ENCODE measurements around the gene DSCAML1.

Gene DSCAML1

DNA sequence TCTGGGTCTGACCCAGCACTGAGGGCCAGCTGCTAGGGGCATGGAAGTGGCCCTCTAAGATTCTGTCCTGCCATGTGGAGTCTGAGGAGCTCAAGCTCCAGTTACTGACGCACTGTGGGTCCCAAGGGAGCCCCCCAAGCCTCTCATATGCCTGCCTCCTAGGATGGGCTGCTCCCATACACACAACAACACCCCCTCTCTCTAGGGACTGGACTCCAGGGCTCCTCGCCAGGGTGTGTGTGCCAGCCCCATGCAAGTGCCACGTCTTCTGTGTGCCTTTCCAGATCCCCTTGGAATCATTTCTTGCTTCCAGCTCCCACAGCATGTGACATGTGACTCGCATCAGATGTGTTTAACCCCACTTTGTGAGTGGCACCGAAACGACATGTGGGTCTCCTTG lies 234.9 kb downstream of the DSCAML1 start:
- no peak for DNase-seq (ENCODE audit: low read depth in 1 of 2, low spot score in 1 of 2)

GRCh38 chr11:117560780-117561530 lies 236.1 kb downstream of the DSCAML1 start:
- no peak for DNase-seq (ENCODE audit: low read depth in 1 of 2, low spot score in 1 of 2)

DNA sequence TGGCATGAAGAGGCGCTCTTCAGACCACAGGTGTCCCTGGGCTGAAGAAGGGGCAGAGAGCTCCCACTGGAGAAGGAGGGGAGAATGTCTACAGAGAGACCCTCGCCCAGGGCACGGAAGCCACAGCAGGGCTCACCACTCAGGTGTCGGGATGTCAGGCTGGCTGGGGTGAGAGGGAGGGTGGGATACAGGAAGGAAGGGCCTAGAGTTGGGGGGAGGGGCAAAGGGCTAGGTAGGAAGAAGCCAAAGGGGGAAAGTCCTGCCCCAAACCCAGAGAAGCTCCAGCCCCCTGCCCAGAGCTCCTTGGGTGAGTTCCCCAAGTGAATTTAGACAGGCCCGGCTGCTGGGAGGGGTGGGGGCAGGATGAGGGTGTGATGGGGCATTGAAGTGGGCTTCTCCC lies 237.3 kb downstream of the DSCAML1 start:
- DNase-seq (ENCODE audit: low read depth in 1 of 2, low spot score in 1 of 2), result no peak

DNA sequence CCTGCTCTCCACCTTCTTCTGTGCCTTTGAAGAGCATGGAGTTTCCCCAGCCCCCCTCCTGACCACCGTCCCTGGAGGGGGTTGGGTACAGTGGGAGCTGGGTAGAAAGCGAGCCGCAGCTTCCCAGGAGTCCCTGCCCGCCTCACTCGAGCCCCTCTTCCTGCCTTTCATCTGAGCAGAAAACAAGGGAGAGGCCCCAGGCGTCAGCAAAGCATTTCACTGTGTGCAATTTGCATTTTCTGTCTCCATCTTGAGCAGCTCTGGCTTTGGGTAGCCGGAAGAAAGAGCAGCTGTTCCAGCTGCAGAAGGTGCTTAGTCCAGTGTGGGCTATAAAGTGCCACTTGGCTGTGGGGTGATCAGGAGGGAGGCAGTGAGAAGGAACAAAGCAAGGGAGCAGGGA lies 239.7 kb downstream of the DSCAML1 start:
- DNase-seq (ENCODE audit: low read depth in 1 of 2, low spot score in 1 of 2), result no peak

- DNase-seq (ENCODE audit: low read depth in 1 of 2, low spot score in 1 of 2), result no peak
Observed at GRCh38 chr11:117554601-117555333, 242.2 kb downstream of the DSCAML1 start.

DNA sequence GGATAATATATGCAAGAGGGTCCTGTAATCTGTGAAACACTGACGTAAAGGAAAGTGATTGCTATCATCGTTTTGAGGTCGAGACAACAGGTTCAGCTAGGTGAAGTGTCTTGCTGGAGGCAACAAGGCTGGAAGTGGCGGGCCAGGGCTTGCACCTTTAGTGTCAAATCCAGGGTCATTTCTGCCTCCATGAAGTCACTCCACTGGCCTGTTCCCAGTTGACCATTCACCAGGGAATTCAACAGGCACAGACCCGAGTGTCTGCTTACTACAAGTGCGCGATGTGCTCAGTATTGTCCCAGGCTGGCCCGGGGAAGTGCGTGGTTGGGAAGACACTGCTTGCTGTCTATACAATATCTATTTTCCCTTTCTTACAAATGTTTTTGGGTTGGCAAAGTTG lies 244.4 kb downstream of the DSCAML1 start:
- DNase-seq (ENCODE audit: low read depth in 1 of 2, low spot score in 1 of 2), result no peak

DNA sequence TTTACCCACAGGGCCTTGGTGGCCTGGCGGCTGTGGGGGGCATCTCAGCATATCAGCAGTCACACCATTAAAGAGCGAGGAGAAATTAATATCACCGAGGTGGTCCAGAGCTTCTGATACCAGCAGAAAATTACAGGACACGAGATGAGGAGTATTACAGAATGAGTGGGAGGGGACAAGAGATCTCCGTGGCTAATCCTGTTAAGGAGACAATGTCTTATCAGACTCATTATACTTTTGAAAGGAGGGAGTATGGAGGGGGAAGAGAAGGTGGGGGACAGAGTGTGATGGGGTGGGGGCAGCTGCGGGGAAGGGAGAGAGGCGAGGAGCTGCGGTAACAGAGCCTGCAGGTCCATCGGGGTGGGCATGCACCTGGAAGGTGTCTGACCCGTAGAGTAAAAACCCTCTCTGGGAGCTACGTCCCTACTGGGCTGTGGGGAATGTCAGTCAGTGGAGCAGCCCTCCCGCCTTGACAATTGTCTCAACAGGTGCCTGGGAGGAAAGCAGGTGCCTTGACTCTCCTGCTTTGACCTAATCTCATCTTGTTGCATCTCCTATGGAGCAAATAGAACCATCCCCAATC lies 245.2 kb downstream of the DSCAML1 start:
- DNase-seq (ENCODE audit: low read depth in 1 of 2, low spot score in 1 of 2), result no peak

- no peak for DNase-seq (ENCODE audit: low read depth in 1 of 2, low spot score in 1 of 2)
Observed at GRCh38 chr11:117550466-117550865, 246.6 kb downstream of the DSCAML1 start.

DNA sequence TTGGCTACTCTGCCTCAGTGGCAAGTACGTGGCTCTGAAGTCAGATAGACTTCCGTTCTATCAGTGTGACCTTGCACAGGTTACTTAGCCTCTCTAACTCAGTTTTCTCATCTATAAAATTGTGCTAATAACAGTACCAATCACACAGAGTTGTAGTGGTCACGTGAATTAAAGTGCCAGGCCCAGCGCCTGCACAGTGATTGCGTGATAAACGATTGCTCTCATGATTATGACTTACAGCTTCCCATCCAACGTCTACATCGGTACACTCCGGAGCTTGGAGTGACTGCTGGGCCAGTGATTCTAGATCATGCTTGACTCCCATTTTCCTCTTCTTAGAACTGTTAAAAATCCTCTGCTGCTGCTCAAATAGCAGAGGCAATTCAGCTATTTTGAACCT lies 247.6 kb downstream of the DSCAML1 start:
- no peak for DNase-seq (ENCODE audit: low read depth in 1 of 2, low spot score in 1 of 2)

GRCh38 chr11:117548876-117549275 lies 248.1 kb downstream of the DSCAML1 start:
- DNase-seq (ENCODE audit: low read depth in 1 of 2, low spot score in 1 of 2), result no peak

GRCh38 chr11:117547946-117548345 lies 249.1 kb downstream of the DSCAML1 start:
- no peak for DNase-seq (ENCODE audit: low read depth in 1 of 2, low spot score in 1 of 2)

- no peak for DNase-seq (ENCODE audit: low read depth in 1 of 2, low spot score in 1 of 2)
Observed at GRCh38 chr11:117547195-117547850, 249.7 kb downstream of the DSCAML1 start.

DNA sequence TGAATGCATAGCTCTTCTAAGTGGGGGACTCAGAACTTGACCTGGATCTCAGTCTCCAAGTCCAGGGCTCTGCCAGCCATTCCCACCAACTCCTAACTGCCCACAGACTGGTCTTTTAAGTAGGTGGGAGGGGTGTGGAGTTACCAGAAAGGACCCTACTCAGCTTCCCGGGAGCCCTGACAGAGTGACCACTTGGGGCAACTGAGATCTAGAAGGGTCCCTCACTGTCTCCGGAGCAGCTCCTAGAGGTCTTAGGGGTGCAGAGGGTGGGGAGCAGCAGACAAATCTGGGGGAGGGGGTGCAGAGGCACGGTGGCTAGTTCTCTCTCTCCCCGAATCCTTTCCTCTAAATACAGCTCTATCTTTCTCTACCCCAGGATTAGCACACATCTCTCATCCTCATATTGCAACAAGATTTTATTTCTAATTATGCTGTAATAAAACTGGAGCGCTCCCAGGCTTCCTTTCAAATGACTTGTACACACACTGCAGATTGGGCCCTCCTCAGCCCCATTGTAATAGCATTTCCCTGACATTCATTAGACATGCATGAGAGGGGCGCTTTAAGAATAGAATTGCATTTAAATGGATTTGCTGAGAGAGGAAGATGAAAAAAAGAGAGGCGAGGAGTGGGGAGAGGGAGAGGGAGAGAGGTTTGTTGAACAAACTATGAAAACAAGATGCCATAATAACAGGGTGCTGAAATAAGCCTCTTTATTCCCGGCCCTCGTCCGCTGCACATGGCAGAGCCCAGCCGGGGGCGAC lies 250.4 kb downstream of the DSCAML1 start:
- DNase-seq (ENCODE audit: low read depth in 1 of 2, low spot score in 1 of 2), result no peak

DNA sequence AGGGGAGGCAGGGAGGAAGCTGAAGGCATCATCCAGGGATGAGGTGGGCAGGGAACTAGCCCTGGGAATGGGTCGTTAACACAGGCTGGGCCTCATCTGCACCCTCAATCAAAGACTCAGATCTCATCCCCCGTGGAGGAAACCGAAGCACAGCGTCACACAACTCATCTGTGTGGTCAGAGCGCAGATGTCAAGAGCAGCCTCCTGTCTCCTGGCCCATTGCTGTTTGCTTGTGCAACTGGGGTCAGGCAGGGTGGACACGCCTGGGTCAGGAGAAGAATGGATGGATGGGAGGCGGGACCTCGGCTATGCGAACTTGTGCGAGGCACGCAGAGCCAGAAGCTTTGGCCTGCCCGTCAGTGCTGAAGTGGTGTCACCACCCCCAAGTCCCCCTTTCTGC lies 251.3 kb downstream of the DSCAML1 start:
- DNase-seq (ENCODE audit: low read depth in 1 of 2, low spot score in 1 of 2), result no peak

GRCh38 chr11:117544130-117544800 lies 252.8 kb downstream of the DSCAML1 start:
- DNase-seq (ENCODE audit: low read depth in 1 of 2, low spot score in 1 of 2), result no peak

DNA sequence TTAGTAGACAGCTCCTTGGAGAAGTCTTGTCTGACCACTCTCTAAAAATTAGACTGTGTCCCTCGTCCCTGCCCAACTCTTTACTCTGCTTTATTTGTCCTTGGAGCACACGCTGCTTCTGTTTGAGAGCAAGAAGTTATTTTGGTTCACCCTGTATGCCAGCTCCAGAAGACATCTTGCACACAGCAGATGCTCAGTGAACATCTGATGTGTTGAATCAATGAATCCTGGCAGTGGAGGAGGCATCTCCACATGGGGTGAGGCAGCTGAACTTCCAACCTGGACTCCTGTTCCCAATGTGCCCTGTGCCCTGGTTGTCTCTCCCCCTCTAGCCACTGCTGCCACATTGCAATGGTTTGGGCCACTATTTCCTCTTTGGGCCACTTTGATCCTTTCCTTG lies 255.8 kb downstream of the DSCAML1 start:
- no peak for DNase-seq (ENCODE audit: low read depth in 1 of 2, low spot score in 1 of 2)

GRCh38 chr11:117538263-117539135 lies 258.5 kb downstream of the DSCAML1 start:
- DNase-seq (ENCODE audit: low read depth in 1 of 2, low spot score in 1 of 2), result no peak

GRCh38 chr11:117535850-117536411 lies 261.1 kb downstream of the DSCAML1 start:
- no peak for DNase-seq (ENCODE audit: low read depth in 1 of 2, low spot score in 1 of 2)

GRCh38 chr11:117535201-117535849 lies 261.7 kb downstream of the DSCAML1 start:
- no peak for DNase-seq (ENCODE audit: low read depth in 1 of 2, low spot score in 1 of 2)
